ENCODE measurements around the gene IL21R. TPM values are rescaled to one million over a fixed set of nuclear protein-coding genes. Genes with fewer than 3 reads are reported as not detected.

The IL21R gene
- total RNA-seq (2022; extraction: Qiagen RNA extraction): 0.02 to 0.04 TPM (median 0.02 TPM) in 3 of 5 replicates, not detected in the others

GRCh38 chr16:27401768-27402568 lies at the start of gene IL21R:
IL21R (plus strand) TSS chr16:27402174; CDS start chr16:27430072, 27,898 bp downstream.

Other genes starting within 250 kb of the IL21R start
- 1.7 to 2.8 TPM (median 2.6 TPM) in 5 replicates for gene KDM8, start 198.6 kb upstream of the IL21R start, total RNA-seq (2022; extraction: Qiagen RNA extraction)
- gene NSMCE1, start 133.4 kb upstream of the IL21R start, total RNA-seq (2022; extraction: Qiagen RNA extraction): 54.5 to 61.1 TPM (median 55.1 TPM) in 5 replicates
- 25.1 to 33.0 TPM (median 28.8 TPM) in 5 replicates for gene IL4R, start 88.2 kb upstream of the IL21R start, total RNA-seq (2022; extraction: Qiagen RNA extraction)
- 54.6 to 76.3 TPM (median 72.0 TPM) in 5 replicates for gene GTF3C1, start 147.7 kb downstream of the IL21R start, total RNA-seq (2022; extraction: Qiagen RNA extraction)
- 7.7 to 14.8 TPM (median 13.3 TPM) in 5 replicates for gene KATNIP, start 148.0 kb downstream of the IL21R start, total RNA-seq (2022; extraction: Qiagen RNA extraction)